LNCaP clone FGC (cell line): ENCODE data around the gene ZC3HAV1L.
A peak's percentile ranks its signal among the peaks of the same experiment; 100 is the strongest.

ENCODE experiments used
- DNase-seq: peaks from one replicate; pipeline ENCODE4 v3.0.0-alpha.2; 2011; ENCODE audit warnings: low read depth
- H3K4me3 ChIP-seq: 2 replicates; pipeline ENCODE4 v1.5.1; 2011; ENCODE audit warnings: mild to moderate bottlenecking, low read depth, low read length, control low read depth
- TF ChIP-seq, protein P1 (sequence below): IDR thresholded peaks from 2 replicates; pipeline ENCODE4 v1.5.1; 2012; ENCODE audit warnings: mild to moderate bottlenecking; ENCODE audit not compliant: control insufficient read depth, insufficient read depth; ENCODE audit errors: extremely low read depth

The ZC3HAV1L gene

DNA sequence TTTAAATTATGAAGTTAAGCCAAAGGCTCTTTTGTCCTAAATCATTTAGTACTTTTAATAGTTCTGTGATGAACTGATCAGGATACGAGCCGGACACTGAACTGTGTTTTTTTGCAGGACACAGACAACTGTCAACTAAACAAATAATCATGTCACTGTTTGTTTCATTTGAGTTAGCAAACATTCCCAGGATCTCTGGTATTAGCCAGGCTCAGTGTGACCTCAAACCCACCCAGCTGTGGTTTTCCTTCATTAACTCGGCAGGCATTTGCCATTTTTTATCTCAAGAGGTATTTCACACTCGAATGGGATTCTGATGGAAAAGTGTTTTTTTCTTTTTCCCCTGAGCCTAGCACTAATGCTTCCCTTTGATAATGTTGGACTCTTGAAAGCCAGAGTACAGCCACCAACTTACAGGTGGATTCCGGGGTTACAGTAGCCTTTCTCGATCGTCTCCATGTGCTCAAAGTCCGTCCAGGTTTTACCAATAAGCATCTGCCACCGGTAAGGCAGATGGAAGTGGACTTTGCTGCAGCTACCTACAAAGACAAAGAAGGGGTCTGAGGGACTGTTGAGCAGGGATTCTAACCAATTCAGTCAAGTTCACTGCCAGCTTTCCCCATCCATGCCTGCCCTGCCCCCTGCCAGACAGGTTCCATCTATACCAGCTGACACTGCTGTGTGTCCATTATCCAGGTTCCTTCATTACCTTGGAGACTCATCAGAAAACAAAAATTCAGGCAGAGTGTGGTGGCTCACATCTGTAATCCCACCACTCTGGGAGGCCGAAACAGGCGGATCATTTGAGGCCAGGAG is 40.2 kb upstream of the ZC3HAV1L start:
- no peak overlapping the region for H3K4me3 ChIP-seq
- TF ChIP-seq, protein P1, sequence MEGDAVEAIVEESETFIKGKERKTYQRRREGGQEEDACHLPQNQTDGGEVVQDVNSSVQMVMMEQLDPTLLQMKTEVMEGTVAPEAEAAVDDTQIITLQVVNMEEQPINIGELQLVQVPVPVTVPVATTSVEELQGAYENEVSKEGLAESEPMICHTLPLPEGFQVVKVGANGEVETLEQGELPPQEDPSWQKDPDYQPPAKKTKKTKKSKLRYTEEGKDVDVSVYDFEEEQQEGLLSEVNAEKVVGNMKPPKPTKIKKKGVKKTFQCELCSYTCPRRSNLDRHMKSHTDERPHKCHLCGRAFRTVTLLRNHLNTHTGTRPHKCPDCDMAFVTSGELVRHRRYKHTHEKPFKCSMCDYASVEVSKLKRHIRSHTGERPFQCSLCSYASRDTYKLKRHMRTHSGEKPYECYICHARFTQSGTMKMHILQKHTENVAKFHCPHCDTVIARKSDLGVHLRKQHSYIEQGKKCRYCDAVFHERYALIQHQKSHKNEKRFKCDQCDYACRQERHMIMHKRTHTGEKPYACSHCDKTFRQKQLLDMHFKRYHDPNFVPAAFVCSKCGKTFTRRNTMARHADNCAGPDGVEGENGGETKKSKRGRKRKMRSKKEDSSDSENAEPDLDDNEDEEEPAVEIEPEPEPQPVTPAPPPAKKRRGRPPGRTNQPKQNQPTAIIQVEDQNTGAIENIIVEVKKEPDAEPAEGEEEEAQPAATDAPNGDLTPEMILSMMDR, result no peak
- peak; percentile 68 for DNase-seq

DNA sequence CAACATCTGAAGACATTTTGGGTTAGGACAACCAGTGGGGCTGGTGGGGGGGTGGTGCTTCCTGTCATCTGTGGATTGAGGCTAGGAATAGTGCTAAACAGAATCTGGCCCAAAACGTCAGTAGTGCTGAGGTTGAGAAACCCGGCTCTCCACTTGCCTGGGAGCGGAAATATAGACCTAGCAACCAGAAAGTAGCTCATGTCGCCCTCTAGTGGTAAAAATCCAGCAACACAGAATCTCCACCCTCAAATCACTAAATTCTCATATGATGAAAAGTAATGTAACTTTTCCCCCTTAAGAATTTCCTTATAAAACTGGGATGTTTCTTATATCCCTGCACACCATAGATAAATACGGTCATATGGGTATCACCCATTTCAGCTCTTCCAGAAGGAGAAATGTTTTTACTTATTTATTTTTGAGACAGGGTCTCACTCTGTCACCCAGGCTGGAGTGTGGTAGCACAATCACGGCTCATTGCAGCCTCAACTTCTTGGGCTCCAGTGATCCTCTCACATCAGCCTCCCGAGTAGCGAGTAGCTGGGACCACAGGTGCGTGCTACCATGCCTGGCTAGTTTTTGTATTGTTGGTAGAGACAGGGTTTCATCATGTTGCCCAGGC is 39.3 kb upstream of the ZC3HAV1L start:
- H3K4me3 ChIP-seq, result no peak overlapping the region
- DNase-seq, result peak; percentile 53
- TF ChIP-seq, protein P1, result peak; percentile 69

DNA sequence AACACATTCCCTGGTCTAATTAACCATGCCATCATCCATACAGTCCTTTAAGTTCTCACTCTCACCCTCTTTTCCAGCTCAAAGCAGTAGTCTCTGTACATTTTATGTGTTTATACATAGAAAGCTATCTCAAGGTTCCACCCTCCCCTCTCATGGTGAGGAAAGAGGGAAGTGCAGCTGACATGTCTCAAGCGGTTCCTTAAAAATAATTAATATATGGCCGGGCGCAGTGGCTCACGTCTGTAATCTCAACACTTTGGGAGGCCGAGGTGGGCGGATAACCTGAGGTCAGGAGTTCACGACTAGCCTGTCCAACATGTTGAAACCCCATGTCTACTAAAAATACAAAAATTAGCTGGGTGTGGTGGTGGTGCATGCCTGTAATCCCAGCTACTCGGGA is 37.0 kb upstream of the ZC3HAV1L start:
- TF ChIP-seq, protein P1, result no peak
- DNase-seq, result no peak
- H3K4me3 ChIP-seq, result no peak overlapping the region

DNA sequence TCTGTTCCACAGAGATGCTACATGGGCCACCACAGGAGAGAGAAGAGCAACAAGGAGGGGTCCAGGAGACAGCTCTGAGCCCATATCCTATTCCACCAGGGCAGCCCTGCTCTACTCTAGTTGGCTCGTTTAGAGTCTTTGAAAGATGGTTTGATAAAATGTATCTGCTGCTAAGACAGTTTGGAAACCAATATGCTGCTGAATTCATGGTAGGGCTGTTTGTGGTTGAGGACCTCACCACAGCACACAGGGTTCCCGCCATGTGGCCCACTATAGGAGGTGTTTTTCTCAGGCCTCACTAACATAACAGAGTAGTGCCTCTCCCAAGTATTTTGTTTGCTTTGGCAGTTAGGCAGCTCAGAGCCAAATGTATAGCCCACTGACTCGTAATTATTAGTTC is 35.8 kb upstream of the ZC3HAV1L start:
- DNase-seq, result no peak
- H3K4me3 ChIP-seq, result no peak overlapping the region
- TF ChIP-seq, protein P1, result no peak

DNA sequence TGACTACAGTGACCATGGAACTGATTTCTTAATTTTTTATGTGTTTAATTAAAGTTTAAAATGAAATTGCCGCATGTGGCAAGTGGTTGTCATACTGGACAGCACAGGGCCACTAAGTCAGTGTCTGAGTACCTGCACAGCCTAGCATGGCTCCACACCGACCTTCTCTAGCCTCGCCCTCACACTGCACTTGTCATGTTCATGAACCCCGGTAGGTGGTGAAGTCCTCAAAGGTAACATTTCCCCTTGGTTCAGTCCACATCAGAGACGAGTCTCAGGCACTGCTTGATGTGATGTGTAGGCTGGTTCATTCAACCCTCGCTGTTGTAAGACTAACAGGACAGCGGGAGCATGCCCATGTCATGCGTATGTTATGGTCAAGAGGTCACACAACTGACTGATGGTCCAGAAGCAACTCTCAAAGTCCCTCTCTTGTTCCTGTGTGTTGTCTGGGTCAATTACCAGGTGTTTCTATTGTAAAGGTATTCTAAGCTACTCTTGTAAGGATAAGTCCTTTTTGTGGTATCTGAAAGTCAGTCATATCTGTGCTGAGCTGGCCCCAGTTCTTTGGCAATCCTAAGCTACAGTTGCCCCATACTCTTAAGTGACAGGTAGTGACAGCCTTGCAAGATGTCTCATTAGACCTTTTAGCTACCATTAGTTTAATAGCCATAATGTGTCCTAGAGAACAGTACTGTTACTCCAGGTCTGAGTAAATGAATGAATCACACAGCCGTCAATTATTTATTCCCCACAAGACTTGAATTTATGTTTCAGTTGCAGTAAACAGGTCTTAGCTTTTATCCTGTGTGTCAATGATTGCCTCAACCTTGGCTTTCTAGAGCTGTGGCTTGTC is 32.9 kb upstream of the ZC3HAV1L start:
- TF ChIP-seq, protein P1, result no peak

DNA sequence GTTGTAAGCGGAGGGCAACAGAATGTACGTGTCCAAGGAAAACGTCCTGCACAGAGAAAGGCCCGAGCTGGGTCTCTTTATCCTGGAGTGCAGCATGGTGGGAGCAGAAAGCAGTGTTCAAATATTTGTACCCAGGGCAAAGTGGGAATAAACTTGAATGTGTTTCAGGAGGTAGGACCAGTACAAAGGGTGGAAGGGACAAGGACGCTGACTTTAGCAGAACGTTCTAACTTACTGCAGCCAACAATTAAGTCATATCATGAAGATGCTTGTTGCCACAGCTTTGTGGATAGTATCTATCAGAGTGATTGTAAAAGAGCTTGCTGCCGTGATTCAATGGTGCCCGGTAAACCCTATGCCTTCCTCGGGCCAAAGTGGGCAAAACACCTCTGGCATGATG is 30.5 kb upstream of the ZC3HAV1L start:
- no peak overlapping the region for H3K4me3 ChIP-seq
- no peak for DNase-seq
- TF ChIP-seq, protein P1, result no peak

More for the DNA sequence above, 32.9 kb upstream of the ZC3HAV1L start:
- DNase-seq, result no peak
- H3K4me3 ChIP-seq, result no peak overlapping the region
